DND-41 (cell line): ENCODE data around the gene WDR73.

Experiments
- EZH2 ChIP-seq: IDR thresholded peaks from 3 replicates; pipeline ENCODE4 v1.6.1; 2012; ENCODE audit warnings: borderline replicate concordance, low read depth, mild to moderate bottlenecking, moderate library complexity, low read length, inconsistent platforms; ENCODE audit not compliant: severe bottlenecking
- TF ChIP-seq, protein P1 (sequence below): IDR thresholded peaks from 2 replicates; pipeline ENCODE4 v1.5.1; 2012; ENCODE audit warnings: borderline replicate concordance, low read length, moderate library complexity, mild to moderate bottlenecking; ENCODE audit not compliant: poor library complexity, severe bottlenecking; ENCODE audit errors: extremely low read depth

DNA sequence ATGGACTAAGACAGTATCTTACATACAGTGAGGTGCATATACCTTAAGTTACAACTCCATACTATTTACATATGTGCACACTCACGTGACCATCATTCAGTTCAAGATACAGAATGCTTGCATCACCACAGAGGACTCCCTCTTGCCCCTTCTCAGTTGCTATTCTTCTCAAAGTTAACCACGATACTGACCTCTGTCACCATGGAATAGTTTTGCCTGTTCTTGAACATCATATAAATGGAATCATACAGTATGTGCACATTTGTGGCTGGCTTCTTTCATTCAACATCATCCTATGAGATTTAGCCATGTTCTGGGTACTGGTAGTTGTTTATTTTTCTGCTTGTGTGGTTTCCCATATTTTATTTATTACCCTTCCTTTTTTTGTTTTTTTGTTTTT lies 63.7 kb downstream of the WDR73 start:
- TF ChIP-seq, protein P1, sequence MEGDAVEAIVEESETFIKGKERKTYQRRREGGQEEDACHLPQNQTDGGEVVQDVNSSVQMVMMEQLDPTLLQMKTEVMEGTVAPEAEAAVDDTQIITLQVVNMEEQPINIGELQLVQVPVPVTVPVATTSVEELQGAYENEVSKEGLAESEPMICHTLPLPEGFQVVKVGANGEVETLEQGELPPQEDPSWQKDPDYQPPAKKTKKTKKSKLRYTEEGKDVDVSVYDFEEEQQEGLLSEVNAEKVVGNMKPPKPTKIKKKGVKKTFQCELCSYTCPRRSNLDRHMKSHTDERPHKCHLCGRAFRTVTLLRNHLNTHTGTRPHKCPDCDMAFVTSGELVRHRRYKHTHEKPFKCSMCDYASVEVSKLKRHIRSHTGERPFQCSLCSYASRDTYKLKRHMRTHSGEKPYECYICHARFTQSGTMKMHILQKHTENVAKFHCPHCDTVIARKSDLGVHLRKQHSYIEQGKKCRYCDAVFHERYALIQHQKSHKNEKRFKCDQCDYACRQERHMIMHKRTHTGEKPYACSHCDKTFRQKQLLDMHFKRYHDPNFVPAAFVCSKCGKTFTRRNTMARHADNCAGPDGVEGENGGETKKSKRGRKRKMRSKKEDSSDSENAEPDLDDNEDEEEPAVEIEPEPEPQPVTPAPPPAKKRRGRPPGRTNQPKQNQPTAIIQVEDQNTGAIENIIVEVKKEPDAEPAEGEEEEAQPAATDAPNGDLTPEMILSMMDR, result no peak
- TF ChIP-seq EZH2, result no peak
